ENCODE results near the gene TNFAIP8L3. TPM values are rescaled to one million over a fixed set of nuclear protein-coding genes. Genes with fewer than 3 reads are reported as not detected.

TNFAIP8L3 gene
- total and polyA plus RNA-seq, 8 donors = 0.58 to 12.5 (median 5.9) TPM; not detected in 1

DNA sequence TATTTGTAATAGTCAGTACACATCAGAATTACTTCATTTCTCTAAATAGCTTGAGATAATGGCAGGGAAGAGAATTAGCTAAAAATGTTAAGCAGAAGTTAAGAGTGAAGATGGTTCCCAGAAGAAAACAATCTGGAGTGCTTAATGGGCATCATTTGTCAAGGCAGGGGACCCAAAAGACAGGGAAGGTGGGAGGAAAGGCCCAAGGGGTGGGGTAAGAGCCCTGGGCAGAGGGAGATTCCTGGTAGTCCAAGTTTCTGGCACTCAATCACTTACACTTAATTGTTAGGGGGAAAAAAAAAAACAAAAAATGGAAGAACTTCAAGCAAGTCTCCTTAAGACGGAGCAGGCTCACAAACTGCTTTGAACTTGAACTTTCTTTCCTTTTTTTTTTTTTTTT, 28.9 kb downstream of the TNFAIP8L3 start:
- Histone ChIP-seq H3K27me3 (no peaks in the 10 kb centered on the region), H3K4me3 (no peak overlapping the region), H3K27ac (peak overlapping the region in 2 of 5 donors; percentile 65 to 66), H3K9me3 (no peaks in the 10 kb centered on the region), H3K4me1 (peaks cover 0 to 14% (median 0%) of the 10 kb centered on the region in 4 donors), H3K36me3 (no peaks in the 10 kb centered on the region)
- 59 to 84% (median 70%) methylated on average over 1 of the region's 1 CpG for WGBS, 5 donors
- TF ChIP-seq, protein P1, sequence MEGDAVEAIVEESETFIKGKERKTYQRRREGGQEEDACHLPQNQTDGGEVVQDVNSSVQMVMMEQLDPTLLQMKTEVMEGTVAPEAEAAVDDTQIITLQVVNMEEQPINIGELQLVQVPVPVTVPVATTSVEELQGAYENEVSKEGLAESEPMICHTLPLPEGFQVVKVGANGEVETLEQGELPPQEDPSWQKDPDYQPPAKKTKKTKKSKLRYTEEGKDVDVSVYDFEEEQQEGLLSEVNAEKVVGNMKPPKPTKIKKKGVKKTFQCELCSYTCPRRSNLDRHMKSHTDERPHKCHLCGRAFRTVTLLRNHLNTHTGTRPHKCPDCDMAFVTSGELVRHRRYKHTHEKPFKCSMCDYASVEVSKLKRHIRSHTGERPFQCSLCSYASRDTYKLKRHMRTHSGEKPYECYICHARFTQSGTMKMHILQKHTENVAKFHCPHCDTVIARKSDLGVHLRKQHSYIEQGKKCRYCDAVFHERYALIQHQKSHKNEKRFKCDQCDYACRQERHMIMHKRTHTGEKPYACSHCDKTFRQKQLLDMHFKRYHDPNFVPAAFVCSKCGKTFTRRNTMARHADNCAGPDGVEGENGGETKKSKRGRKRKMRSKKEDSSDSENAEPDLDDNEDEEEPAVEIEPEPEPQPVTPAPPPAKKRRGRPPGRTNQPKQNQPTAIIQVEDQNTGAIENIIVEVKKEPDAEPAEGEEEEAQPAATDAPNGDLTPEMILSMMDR (IDR thresholded peaks at IDR 0.05) = no peak
- no peak for TF ChIP-seq POLR2A (IDR thresholded peaks at IDR 0.05)
- no peak for TF ChIP-seq POLR2AphosphoS5 (IDR thresholded peaks at IDR 0.05)
- no peak for TF ChIP-seq EP300 (IDR thresholded peaks at IDR 0.05)
- no peak for DNase-seq
- intact Hi-C loops (cut with DNase I; ENCODE audit: low total_unique reads) = no loop called here

DNA sequence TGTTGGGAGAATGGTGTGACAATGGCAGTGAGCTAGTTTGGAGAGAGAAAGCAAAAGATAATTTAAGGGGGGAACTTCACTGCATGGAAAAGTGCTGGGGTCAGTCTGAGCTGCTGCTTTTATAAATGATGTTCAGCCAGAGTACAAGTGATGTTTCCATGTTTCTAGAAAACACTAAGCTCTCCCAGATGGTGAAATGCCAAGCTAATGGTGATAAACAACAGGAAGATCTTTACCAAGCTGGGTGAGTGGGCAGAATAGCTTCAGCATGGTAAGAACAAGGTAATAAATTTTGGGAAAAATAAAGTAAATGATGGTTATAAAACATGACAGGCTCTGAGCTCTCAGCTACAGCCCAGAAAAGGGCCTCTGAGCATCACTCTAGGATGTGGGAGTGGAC, 29.4 kb downstream of the TNFAIP8L3 start:
- Histone ChIP-seq H3K9me3 (no peaks in the 10 kb centered on the region), H3K27me3 (no peaks in the 10 kb centered on the region), H3K36me3 (no peaks in the 10 kb centered on the region), H3K4me3 (no peak overlapping the region), H3K27ac (peak overlapping the region in 2 of 5 donors; percentile 65 to 66), H3K4me1 (peaks cover 0 to 14% (median 0%) of the 10 kb centered on the region in 4 donors)
- TF ChIP-seq EP300 (IDR thresholded peaks at IDR 0.05) = no peak
- TF ChIP-seq, protein P1 (IDR thresholded peaks at IDR 0.05) = no peak
- TF ChIP-seq POLR2AphosphoS5 (IDR thresholded peaks at IDR 0.05) = no peak
- no peak for TF ChIP-seq POLR2A (IDR thresholded peaks at IDR 0.05)
- no peak for DNase-seq
- intact Hi-C loops (cut with DNase I; ENCODE audit: low total_unique reads) = no loop called here

DNA sequence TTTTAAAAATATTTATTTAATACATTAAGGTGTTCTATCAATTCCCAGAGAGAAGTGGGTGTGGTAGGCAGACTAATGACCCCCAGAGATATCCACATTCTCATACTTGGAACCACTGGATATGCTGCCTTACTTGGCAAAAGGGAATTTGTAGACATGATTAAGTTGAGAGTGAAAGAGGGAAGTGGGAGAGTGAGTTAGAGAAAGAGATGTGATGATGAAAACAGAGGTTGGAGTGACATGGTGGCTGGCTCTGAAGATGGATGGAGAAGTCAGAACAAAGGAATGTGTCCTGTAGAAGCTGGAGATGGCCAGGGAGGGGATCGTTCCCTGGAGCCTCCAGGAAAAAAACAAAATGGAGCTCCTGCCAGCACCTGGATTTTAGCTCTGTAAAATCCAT, 32.0 kb downstream of the TNFAIP8L3 start:
- H3K36me3 ChIP-seq = peaks cover 0 to 4% (median 1%) of the 10 kb centered on the region in 4 donors
- TF ChIP-seq POLR2AphosphoS5 (IDR thresholded peaks at IDR 0.05) (no peak), POLR2A (IDR thresholded peaks at IDR 0.05) (no peak), EP300 (IDR thresholded peaks at IDR 0.05) (no peak)
- TF ChIP-seq, protein P1 (IDR thresholded peaks at IDR 0.05) = no peak
- no peaks in the 10 kb centered on the region for H3K9me3 ChIP-seq
- no peaks in the 10 kb centered on the region for H3K27me3 ChIP-seq
- no peak overlapping the region for H3K4me3 ChIP-seq
- H3K4me1 ChIP-seq = peaks cover 0 to 12% (median 0%) of the 10 kb centered on the region in 4 donors
- H3K27ac ChIP-seq = no peak overlapping the region
- intact Hi-C loops (cut with DNase I; ENCODE audit: low total_unique reads) = no loop called here
- WGBS, 5 donors = 63 to 76% (median 64%) methylated on average over 1 of the region's 1 CpG
- no peak for DNase-seq

DNA sequence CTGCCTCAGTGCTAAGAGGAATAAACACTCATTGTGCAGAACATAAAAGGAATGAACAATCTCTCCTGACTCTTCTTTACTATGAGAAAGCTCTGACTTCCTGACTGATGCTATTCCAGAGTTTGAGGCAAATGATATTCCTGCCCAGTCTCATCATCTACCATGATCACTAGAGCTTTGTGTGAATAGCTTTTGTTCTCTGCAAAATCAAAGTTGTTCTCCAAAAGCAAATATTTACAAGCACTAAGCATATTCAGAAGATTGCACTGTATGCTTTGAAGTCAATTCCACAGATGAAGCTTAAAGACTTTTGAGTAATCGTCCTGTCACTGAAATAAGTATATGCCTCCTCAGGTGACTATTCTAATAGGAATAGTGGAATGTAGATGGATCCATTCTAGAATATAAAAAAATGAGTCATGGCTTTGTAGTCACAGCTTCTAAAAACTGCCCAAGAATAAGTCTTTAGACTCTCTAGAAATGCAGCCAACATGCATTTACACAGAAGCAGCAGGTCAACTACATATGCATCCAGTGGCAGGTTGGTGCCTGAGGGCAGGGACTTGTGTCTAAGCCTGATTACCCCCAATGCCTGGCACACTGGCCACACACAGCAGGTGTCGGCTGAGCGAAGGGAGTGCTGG, 34.6 kb downstream of the TNFAIP8L3 start:
- peaks cover 0 to 11% (median 6%) of the 10 kb centered on the region in 4 donors for H3K36me3 ChIP-seq
- peaks cover 0 to 5% (median 0%) of the 10 kb centered on the region in 3 donors for H3K27me3 ChIP-seq
- H3K9me3 ChIP-seq = no peaks in the 10 kb centered on the region
- DNase-seq = no peak
- intact Hi-C loops (cut with DNase I; ENCODE audit: low total_unique reads) = no loop called here
- TF ChIP-seq, protein P1 (IDR thresholded peaks at IDR 0.05) = no peak
- TF ChIP-seq POLR2A (IDR thresholded peaks at IDR 0.05) = no peak
- no peak for TF ChIP-seq EP300 (IDR thresholded peaks at IDR 0.05)
- no peak for TF ChIP-seq POLR2AphosphoS5 (IDR thresholded peaks at IDR 0.05)
- 65 to 77% (median 73%) methylated on average over 3 of the region's 3 CpGs for WGBS, 5 donors
- H3K27ac ChIP-seq = no peak overlapping the region
- H3K4me3 ChIP-seq = no peak overlapping the region
- H3K4me1 ChIP-seq = peaks cover 0 to under 1% (median 0%) of the 10 kb centered on the region in 4 donors
